Activated T-cell treated with anti-CD3 and anti-CD28 coated beads, Interleukin-2, amount 50 U/mL, for 24 hours (primary cell): ENCODE measurements around the gene TFPI2.
"Not testable (repeated sequence)": the region's sequence is repeated elsewhere in the genome, so short reads cannot be mapped to it uniquely, and the experiment has no call there.

Source experiments
- DNase-seq: peaks from one replicate; pipeline ENCODE4 v3.0.0-alpha.2; 2020
- H3K27ac Mint-ChIP-seq: 2 replicates; pipeline ENCODE4 v1.8.0; 2020; ENCODE audit warnings: mild to moderate bottlenecking, mixed read lengths
- H3K27me3 Mint-ChIP-seq: 2 replicates; pipeline ENCODE4 v1.8.0; 2020; ENCODE audit warnings: mixed read lengths
- H3K36me3 Mint-ChIP-seq: 2 replicates; pipeline ENCODE4 v1.8.0; 2020; ENCODE audit warnings: low read depth, mixed read lengths
- H3K4me1 Mint-ChIP-seq: 2 replicates; pipeline ENCODE4 v1.8.0; 2020; ENCODE audit warnings: low read depth, mixed read lengths
- H3K4me3 Mint-ChIP-seq: 2 replicates; pipeline ENCODE4 v1.8.0; 2020; ENCODE audit warnings: mild to moderate bottlenecking, moderate library complexity, mixed read lengths
- H3K9me3 Mint-ChIP-seq: 2 replicates; pipeline ENCODE4 v1.8.0; 2020; ENCODE audit warnings: mixed read lengths

Gene TFPI2

DNA sequence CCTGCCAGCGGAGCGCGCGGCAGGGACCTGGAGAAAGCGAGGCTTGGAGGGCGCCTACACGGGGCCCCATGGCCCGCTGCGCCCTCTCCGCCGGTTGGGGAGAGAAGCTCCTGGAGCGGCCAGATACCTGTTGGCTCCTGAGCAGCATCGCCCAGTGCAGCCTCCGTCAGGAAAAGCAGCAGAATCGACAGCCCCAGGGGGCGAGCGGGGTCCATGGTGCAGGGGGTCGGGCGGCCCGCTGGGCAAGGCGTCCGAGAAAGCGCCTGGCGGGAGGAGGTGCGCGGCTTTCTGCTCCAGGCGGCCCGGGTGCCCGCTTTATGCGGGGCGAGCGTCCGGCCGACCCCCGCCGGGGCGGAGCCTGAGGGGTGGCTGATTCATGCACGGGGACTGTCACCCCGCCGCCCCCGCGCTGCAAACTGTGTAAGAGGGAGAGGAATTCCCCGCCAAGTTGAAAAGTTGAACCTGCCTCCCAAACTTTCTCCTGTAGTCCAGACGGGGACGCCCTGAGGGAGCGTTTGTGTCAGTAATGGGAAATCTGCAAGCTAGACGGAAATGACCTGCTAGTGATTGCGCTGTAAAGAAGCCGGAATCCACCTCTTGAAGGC, at the start of gene TFPI2:
Gene TFPI2 (minus strand): TSS at position 290 of the 605 bp plus-strand sequence. CDS start 75 bp downstream, at position 215.
- Mint-ChIP-seq H3K27me3 (peaks cover 63% of the 10 kb centered on the region), H3K4me1 (peaks cover 11% of the 10 kb centered on the region), H3K9me3 (no peaks in the 10 kb centered on the region), H3K4me3 (peak within 1 kb of the TSS; percentile 64), H3K36me3 (no peaks in the 10 kb centered on the region), H3K27ac (no peak within 1 kb of the TSS)
- peak; percentile 32 for DNase-seq

GRCh38 chr7:93938293-93938692, 47.7 kb upstream of the TFPI2 start:
- no peak overlapping the region for H3K4me3 Mint-ChIP-seq
- DNase-seq: no peak
- no peaks in the 10 kb centered on the region for H3K9me3 Mint-ChIP-seq
- H3K4me1 Mint-ChIP-seq: no peaks in the 10 kb centered on the region
- H3K27ac Mint-ChIP-seq: no peak overlapping the region
- H3K27me3 Mint-ChIP-seq: peaks cover 12% of the 10 kb centered on the region
- H3K36me3 Mint-ChIP-seq: no peaks in the 10 kb centered on the region

GRCh38 chr7:93937818-93938217, 47.3 kb upstream of the TFPI2 start:
- no peak for DNase-seq
- no peak overlapping the region for H3K27ac Mint-ChIP-seq
- H3K36me3 Mint-ChIP-seq: no peaks in the 10 kb centered on the region
- no peaks in the 10 kb centered on the region for H3K9me3 Mint-ChIP-seq
- H3K4me3 Mint-ChIP-seq: no peak overlapping the region
- H3K4me1 Mint-ChIP-seq: no peaks in the 10 kb centered on the region
- H3K27me3 Mint-ChIP-seq: peaks cover 12% of the 10 kb centered on the region

GRCh38 chr7:93935102-93935501, 44.5 kb upstream of the TFPI2 start:
- Mint-ChIP-seq H3K27ac (no peak overlapping the region), H3K4me1 (no peaks in the 10 kb centered on the region), H3K9me3 (no peaks in the 10 kb centered on the region), H3K27me3 (peaks cover 10% of the 10 kb centered on the region), H3K36me3 (no peaks in the 10 kb centered on the region), H3K4me3 (no peak overlapping the region)
- no peak for DNase-seq

- H3K4me1 Mint-ChIP-seq: no peaks in the 10 kb centered on the region
- no peaks in the 10 kb centered on the region for H3K36me3 Mint-ChIP-seq
- no peak for DNase-seq
- H3K27me3 Mint-ChIP-seq: peaks cover 9% of the 10 kb centered on the region
- no peak overlapping the region for H3K27ac Mint-ChIP-seq
- H3K9me3 Mint-ChIP-seq: no peaks in the 10 kb centered on the region
- H3K4me3 Mint-ChIP-seq: no peak overlapping the region
Observed at GRCh38 chr7:93933156-93933555, 42.6 kb upstream of the TFPI2 start.

DNA sequence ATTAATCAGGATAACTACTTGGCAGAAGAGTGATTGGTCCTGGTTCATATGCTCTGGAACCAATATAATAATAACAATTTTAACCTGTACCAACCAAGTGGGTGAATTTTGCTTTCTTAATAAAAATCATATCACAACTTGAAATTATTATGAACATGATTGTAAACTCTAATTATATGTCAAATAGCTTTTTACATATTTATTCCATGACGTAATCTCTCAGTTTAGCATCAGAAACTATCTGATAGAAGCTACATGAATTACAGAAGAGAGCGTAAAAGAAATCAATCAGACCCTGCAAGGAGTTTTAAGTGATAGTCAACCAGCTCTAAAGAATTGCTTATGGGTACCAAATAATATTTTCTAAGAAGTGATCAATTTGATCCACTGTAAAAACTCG, 41.1 kb upstream of the TFPI2 start:
- no peak for DNase-seq
- no peaks in the 10 kb centered on the region for H3K36me3 Mint-ChIP-seq

GRCh38 chr7:93927585-93927984, 37.0 kb upstream of the TFPI2 start:
- no peak overlapping the region for H3K4me3 Mint-ChIP-seq
- no peaks in the 10 kb centered on the region for H3K36me3 Mint-ChIP-seq
- no peak overlapping the region for H3K27ac Mint-ChIP-seq

More for the DNA sequence above, 41.1 kb upstream of the TFPI2 start:
- H3K4me3 Mint-ChIP-seq: no peak overlapping the region
- H3K27ac Mint-ChIP-seq: no peak overlapping the region
- H3K4me1 Mint-ChIP-seq: no peaks in the 10 kb centered on the region
- H3K9me3 Mint-ChIP-seq: no peaks in the 10 kb centered on the region
- peaks cover 11% of the 10 kb centered on the region for H3K27me3 Mint-ChIP-seq

GRCh38 chr7:93926800-93927199, 36.2 kb upstream of the TFPI2 start:
- H3K4me1 Mint-ChIP-seq: peaks cover 5% of the 10 kb centered on the region
- H3K4me3 Mint-ChIP-seq: no peak overlapping the region
- H3K27ac Mint-ChIP-seq: no peak overlapping the region
- no peaks in the 10 kb centered on the region for H3K36me3 Mint-ChIP-seq
- no peaks in the 10 kb centered on the region for H3K9me3 Mint-ChIP-seq
- DNase-seq: no peak
- peaks cover 35% of the 10 kb centered on the region for H3K27me3 Mint-ChIP-seq

More at GRCh38 chr7:93927585-93927984, 37.0 kb upstream of the TFPI2 start:
- H3K27me3 Mint-ChIP-seq: peaks cover 29% of the 10 kb centered on the region
- H3K9me3 Mint-ChIP-seq: no peaks in the 10 kb centered on the region
- H3K4me1 Mint-ChIP-seq: no peaks in the 10 kb centered on the region
- no peak for DNase-seq

GRCh38 chr7:93923942-93924341, 33.4 kb upstream of the TFPI2 start:
- no peak overlapping the region for H3K4me3 Mint-ChIP-seq
- H3K9me3 Mint-ChIP-seq: no peaks in the 10 kb centered on the region
- no peak overlapping the region for H3K27ac Mint-ChIP-seq
- H3K36me3 Mint-ChIP-seq: no peaks in the 10 kb centered on the region
- H3K4me1 Mint-ChIP-seq: peaks cover 5% of the 10 kb centered on the region
- peaks cover 49% of the 10 kb centered on the region for H3K27me3 Mint-ChIP-seq
- DNase-seq: no peak

DNA sequence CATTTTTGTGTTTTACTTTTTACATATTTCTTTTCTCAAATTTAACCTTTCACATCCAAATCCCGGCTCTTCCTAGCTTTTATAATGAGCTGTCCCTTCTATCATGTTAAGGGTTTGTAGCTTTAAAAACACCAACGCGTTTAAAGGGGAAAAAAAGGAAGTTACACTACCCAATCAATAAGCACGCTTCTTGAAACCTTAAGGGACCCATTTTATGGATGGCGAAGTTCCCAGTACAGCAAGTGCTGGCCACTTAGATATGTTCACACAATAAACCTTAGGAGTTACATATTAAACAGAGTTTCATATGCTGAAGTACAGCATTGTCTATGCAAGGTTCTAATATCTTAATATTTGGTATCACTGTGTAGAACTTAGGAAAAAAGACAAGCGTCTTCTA, 32.7 kb upstream of the TFPI2 start:
- no peak overlapping the region for H3K27ac Mint-ChIP-seq
- no peaks in the 10 kb centered on the region for H3K9me3 Mint-ChIP-seq
- DNase-seq: no peak
- H3K27me3 Mint-ChIP-seq: peaks cover 47% of the 10 kb centered on the region
- H3K4me3 Mint-ChIP-seq: no peak overlapping the region
- H3K4me1 Mint-ChIP-seq: peaks cover 5% of the 10 kb centered on the region
- no peaks in the 10 kb centered on the region for H3K36me3 Mint-ChIP-seq

GRCh38 chr7:93921607-93922566, 31.3 kb upstream of the TFPI2 start, which contains the start of gene GNG11:
GNG11 (plus strand) TSS chr7:93921735; CDS start chr7:93922138, 403 bp downstream.
- Mint-ChIP-seq H3K27ac (no peak within 1 kb of the TSS), H3K36me3 (no peaks in the 10 kb centered on the region), H3K4me3 (peak within 1 kb of the TSS; percentile 65), H3K4me1 (peaks cover 5% of the 10 kb centered on the region), H3K27me3 (peaks cover 49% of the 10 kb centered on the region), H3K9me3 (no peaks in the 10 kb centered on the region)
- DNase-seq: peak; percentile 39

DNA sequence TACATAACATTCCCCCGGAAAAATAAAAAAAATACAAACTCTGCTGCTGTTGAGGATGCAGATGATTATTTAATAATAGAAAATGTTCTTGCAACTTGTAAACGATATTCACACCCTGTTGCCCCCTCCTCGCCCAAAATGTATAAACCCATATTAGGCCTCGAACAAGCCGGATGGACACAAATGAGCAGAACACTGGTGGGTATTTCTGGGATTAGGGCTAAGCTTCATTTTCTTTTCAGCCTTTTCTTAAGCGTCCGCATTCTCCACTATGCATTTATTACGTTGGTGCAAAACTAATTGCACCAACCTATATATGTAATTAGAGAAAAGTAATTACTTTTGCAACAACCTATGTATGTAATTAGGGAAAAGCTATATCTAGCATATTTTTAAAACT, 30.6 kb upstream of the TFPI2 start:
- H3K27ac Mint-ChIP-seq: no peak overlapping the region
- no peak for DNase-seq
- H3K36me3 Mint-ChIP-seq: no peaks in the 10 kb centered on the region
- H3K4me3 Mint-ChIP-seq: no peak overlapping the region
- peaks cover 50% of the 10 kb centered on the region for H3K27me3 Mint-ChIP-seq
- H3K4me1 Mint-ChIP-seq: peaks cover 5% of the 10 kb centered on the region
- no peaks in the 10 kb centered on the region for H3K9me3 Mint-ChIP-seq

- no peaks in the 10 kb centered on the region for H3K9me3 Mint-ChIP-seq
- no peak for DNase-seq
- H3K27me3 Mint-ChIP-seq: peaks cover 50% of the 10 kb centered on the region
- H3K4me3 Mint-ChIP-seq: no peak overlapping the region
- H3K27ac Mint-ChIP-seq: no peak overlapping the region
- no peaks in the 10 kb centered on the region for H3K36me3 Mint-ChIP-seq
- peaks cover 5% of the 10 kb centered on the region for H3K4me1 Mint-ChIP-seq
Observed at GRCh38 chr7:93920496-93921182, 30.1 kb upstream of the TFPI2 start.

- H3K9me3 Mint-ChIP-seq, H3K4me1 Mint-ChIP-seq, H3K4me3 Mint-ChIP-seq, DNase-seq, H3K36me3 Mint-ChIP-seq, H3K27ac Mint-ChIP-seq: not testable (repeated sequence)
- H3K27me3 Mint-ChIP-seq: peaks cover 35% of the 10 kb centered on the region
Observed at GRCh38 chr7:93916315-93916714, 25.8 kb upstream of the TFPI2 start.
